ENCODE results near the gene UBXN1. TPM values are rescaled to one million over a fixed set of nuclear protein-coding genes. Genes with fewer than 3 reads are reported as not detected.
"Not testable (repeated sequence)": the region's sequence is repeated elsewhere in the genome, so short reads cannot be mapped to it uniquely, and the experiment has no call there.

UBXN1 gene
- total RNA-seq, 4 donors from 2014 or later = 192 to 277 (median 234) TPM

GRCh38 chr11:62707277-62707861, 28.5 kb upstream of the UBXN1 start, which contains the start of the genes BSCL2 and GNG3:
BSCL2 (minus strand) TSS chr11:62707424; CDS start chr11:62707195, 229 bp downstream.
GNG3 (plus strand) TSS chr11:62707676; CDS start chr11:62708296, 620 bp downstream.
- intact Hi-C loops (cut with DNase I) = no loop called here
- 72% methylated on average over 7 of the region's 10 CpGs for WGBS

GRCh38 chr11:62706850-62707247, 28.0 kb upstream of the UBXN1 start:
- Histone ChIP-seq H3K36me3 (peaks cover 8 to 23% (median 18%) of the 10 kb centered on the region in 4 donors), H3K4me3 (peak overlapping the region; percentile 69 to 77 (median 74)), H3K27me3 (no peaks in the 10 kb centered on the region), H3K27ac (replicated peaks in 1 of 4) (peak overlapping the region; percentile 78 to 95 (median 86)), H3K9me3 (no peaks in the 10 kb centered on the region), H3K4me1 (peaks cover 34 to 51% (median 44%) of the 10 kb centered on the region in 4 donors)
- intact Hi-C loops (cut with DNase I) = no loop called here
- WGBS = 77% methylated on average over 8 of the region's 8 CpGs
- TF ChIP-seq POLR2AphosphoS5 (IDR thresholded peaks at IDR 0.05) (no peak), CTCF (IDR thresholded peaks at IDR 0.05) (no peak), EP300 (IDR thresholded peaks at IDR 0.05) (no peak), POLR2A (IDR thresholded peaks at IDR 0.05; ENCODE audit: low read depth) (no peak)
- no peak for DNase-seq (ENCODE audit: extremely low spot score)

More at GRCh38 chr11:62707277-62707861, 28.5 kb upstream of the UBXN1 start, which contains the start of the genes BSCL2 and GNG3:
- H3K4me1 ChIP-seq = peaks cover 34 to 51% (median 44%) of the 10 kb centered on the region in 4 donors
- peaks cover 13 to 24% (median 22%) of the 10 kb centered on the region in 4 donors for H3K36me3 ChIP-seq
- TF ChIP-seq CTCF (IDR thresholded peaks at IDR 0.05) (no peak), POLR2A (IDR thresholded peaks at IDR 0.05; ENCODE audit: low read depth) (no peak), EP300 (IDR thresholded peaks at IDR 0.05) (no peak), POLR2AphosphoS5 (IDR thresholded peaks at IDR 0.05) (no peak)
- no peak for DNase-seq (ENCODE audit: extremely low spot score)
- H3K9me3 ChIP-seq = no peaks in the 10 kb centered on the region
- H3K4me3 ChIP-seq = peak within 1 kb of the TSS; percentile 70 to 77 (median 74)
- H3K27me3 ChIP-seq = no peaks in the 10 kb centered on the region
- H3K27ac ChIP-seq (replicated peaks in 1 of 4) = peak within 1 kb of the TSS; percentile 91 to 95 (median 92)

- Histone ChIP-seq H3K27ac (replicated peaks in 1 of 4) (peak overlapping the region; percentile 78 to 95 (median 86)), H3K36me3 (peaks cover 7 to 22% (median 17%) of the 10 kb centered on the region in 4 donors), H3K9me3 (no peaks in the 10 kb centered on the region), H3K27me3 (no peaks in the 10 kb centered on the region), H3K4me1 (peaks cover 34 to 51% (median 44%) of the 10 kb centered on the region in 4 donors), H3K4me3 (peak overlapping the region; percentile 69 to 77 (median 74))
- TF ChIP-seq POLR2AphosphoS5 (IDR thresholded peaks at IDR 0.05) (peak; percentile 82 to 84), EP300 (IDR thresholded peaks at IDR 0.05) (no peak)
- intact Hi-C loops (cut with DNase I) = no loop called here
- WGBS = 9% methylated on average over 39 of the region's 73 CpGs
- DNase-seq (ENCODE audit: extremely low spot score) = peak; percentile 98
Observed at GRCh38 chr11:62705880-62706849, 27.3 kb upstream of the UBXN1 start.

DNA sequence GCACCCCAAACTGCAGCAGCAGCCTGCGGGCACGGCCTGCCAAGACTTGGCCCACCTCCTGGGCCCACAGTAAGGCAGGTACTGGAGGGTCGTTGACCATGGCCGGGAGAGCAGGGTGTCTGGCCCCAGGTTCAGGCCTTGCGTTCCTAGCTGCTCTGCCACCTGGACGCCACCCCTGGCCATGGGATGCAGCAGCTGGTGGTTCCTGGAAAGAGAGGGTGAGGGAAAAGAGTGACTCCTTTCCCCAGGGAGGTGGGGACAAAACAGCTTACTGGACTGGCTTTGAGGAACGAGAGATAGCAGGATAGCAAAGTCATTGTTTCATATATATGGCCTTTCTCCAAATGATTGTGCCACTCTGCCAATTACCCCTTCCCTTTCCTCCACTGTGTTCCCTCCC, 26.5 kb upstream of the UBXN1 start:
- no peaks in the 10 kb centered on the region for H3K27me3 ChIP-seq
- no peak for DNase-seq (ENCODE audit: extremely low spot score)
- H3K36me3 ChIP-seq = peaks cover 0 to 24% (median 14%) of the 10 kb centered on the region in 4 donors
- H3K4me3 ChIP-seq = peak overlapping the region; percentile 69 to 77 (median 74)
- intact Hi-C loops (cut with DNase I) = no loop called here
- peak overlapping the region; percentile 78 to 95 (median 86) for H3K27ac ChIP-seq (replicated peaks in 1 of 4)
- 46% methylated on average over 7 of the region's 7 CpGs for WGBS
- no peak for TF ChIP-seq EP300 (IDR thresholded peaks at IDR 0.05)
- no peak for TF ChIP-seq CTCF (IDR thresholded peaks at IDR 0.05)
- TF ChIP-seq POLR2A (IDR thresholded peaks at IDR 0.05; ENCODE audit: low read depth) = no peak
- TF ChIP-seq POLR2AphosphoS5 (IDR thresholded peaks at IDR 0.05) = no peak
- peaks cover 33 to 46% (median 41%) of the 10 kb centered on the region in 4 donors for H3K4me1 ChIP-seq
- H3K9me3 ChIP-seq = no peaks in the 10 kb centered on the region

- DNase-seq (ENCODE audit: extremely low spot score); intact Hi-C loops (cut with DNase I); H3K4me3 ChIP-seq; H3K27ac ChIP-seq (replicated peaks in 1 of 4); H3K27me3 ChIP-seq; H3K9me3 ChIP-seq: not testable (repeated sequence)
- peaks cover 26 to 36% (median 33%) of the 10 kb centered on the region in 4 donors for H3K4me1 ChIP-seq
- WGBS = 82% methylated on average over 4 of the region's 4 CpGs
- peaks cover 0 to 28% (median 14%) of the 10 kb centered on the region in 4 donors for H3K36me3 ChIP-seq
Observed at GRCh38 chr11:62703921-62704320, 25.0 kb upstream of the UBXN1 start.
